ENCODE data around the gene GGNBP2. TPM values are rescaled to one million over a fixed set of nuclear protein-coding genes. Genes with fewer than 3 reads are reported as not detected.

GGNBP2 gene
- total RNA-seq, 2 donors from 2014 or later = 67.6 to 81.0 TPM

- Histone ChIP-seq H3K27me3 (no peaks in the 10 kb centered on the region), H3K4me1 (no peaks in the 10 kb centered on the region), H3K9ac (ENCODE audit: low read depth in 2 of 2, low read length in 2 of 2) (no peak overlapping the region), H3K36me3 (no peaks in the 10 kb centered on the region), H3K27ac (no peak overlapping the region), H3K4me3 (no peak overlapping the region), H3K9me3 (no peaks in the 10 kb centered on the region)
- no peak for DNase-seq
- no peak for TF ChIP-seq CTCF (IDR thresholded peaks at IDR 0.05)
- intact Hi-C loops (cut with DNase I) = no loop called here
Measured at GRCh38 chr17:36524428-36524876, 20.3 kb upstream of the GGNBP2 start.

- H3K27ac ChIP-seq = no peak overlapping the region
- H3K4me3 ChIP-seq = no peak overlapping the region
- no peak for DNase-seq
- no peaks in the 10 kb centered on the region for H3K36me3 ChIP-seq
- no peak overlapping the region for H3K9ac ChIP-seq (ENCODE audit: low read depth in 2 of 2, low read length in 2 of 2)
- H3K27me3 ChIP-seq = no peaks in the 10 kb centered on the region
- no peaks in the 10 kb centered on the region for H3K9me3 ChIP-seq
- intact Hi-C loops (cut with DNase I) = no loop called here
- H3K4me1 ChIP-seq = no peaks in the 10 kb centered on the region
- no peak for TF ChIP-seq CTCF (IDR thresholded peaks at IDR 0.05)
Measured at GRCh38 chr17:36525113-36525512, 19.6 kb upstream of the GGNBP2 start.

DNA sequence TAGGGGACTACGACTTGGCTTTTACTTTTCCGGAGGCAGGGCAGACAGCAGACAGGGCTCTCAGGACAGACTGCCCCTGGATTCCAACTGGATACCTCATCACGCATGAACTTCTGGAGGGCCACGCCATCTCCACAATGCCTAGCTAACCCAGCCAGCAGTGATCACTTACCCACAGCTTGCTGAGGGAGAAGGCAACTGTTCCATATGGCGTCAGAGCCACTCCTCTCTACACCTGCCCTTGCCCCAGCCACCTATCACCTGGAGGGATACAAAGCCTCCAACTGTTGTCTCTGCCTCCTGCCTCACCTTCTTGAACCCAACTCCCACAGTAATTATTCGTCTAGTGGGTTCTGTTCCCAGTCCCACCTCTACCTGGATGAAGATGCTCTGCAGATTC, 18.8 kb upstream of the GGNBP2 start:
- Histone ChIP-seq H3K27me3 (no peaks in the 10 kb centered on the region), H3K9ac (ENCODE audit: low read depth in 2 of 2, low read length in 2 of 2) (no peak overlapping the region), H3K9me3 (no peaks in the 10 kb centered on the region), H3K4me3 (no peak overlapping the region), H3K36me3 (no peaks in the 10 kb centered on the region), H3K27ac (no peak overlapping the region), H3K4me1 (no peaks in the 10 kb centered on the region)
- DNase-seq = no peak
- no peak for TF ChIP-seq CTCF (IDR thresholded peaks at IDR 0.05)
- intact Hi-C loops (cut with DNase I) = no loop called here

DNA sequence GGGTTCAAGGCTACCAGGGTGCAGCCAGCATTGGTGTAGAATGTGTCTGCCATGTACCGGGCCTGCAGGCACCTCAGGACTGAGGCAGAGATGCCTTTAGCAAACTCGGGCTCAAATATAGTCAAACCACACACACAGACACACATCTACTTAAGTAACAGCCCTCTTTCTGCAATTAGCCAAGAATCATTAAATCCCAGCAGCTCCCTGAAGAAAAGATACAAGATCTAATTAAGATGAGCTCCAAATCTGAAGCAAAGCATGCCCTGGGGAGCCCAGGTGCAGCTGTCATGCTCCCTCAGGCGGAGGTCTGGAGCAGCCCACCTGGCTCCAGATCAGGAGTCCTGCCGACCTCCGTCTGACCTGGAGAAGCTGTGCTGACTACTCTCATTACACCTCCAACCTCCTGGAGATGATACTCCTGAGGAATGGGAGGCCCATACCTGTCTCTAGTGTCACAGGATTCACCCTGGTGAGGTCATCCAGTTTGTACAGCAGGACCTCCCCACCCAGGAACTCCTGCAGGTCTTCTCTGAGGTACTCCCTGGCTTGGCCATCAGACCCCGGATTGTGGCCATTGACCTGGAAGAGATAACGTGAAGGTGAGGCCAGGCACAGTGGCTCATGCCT, 17.0 kb upstream of the GGNBP2 start:
- Histone ChIP-seq H3K4me1 (no peaks in the 10 kb centered on the region), H3K36me3 (no peaks in the 10 kb centered on the region), H3K27ac (no peak overlapping the region), H3K9ac (ENCODE audit: low read depth in 2 of 2, low read length in 2 of 2) (no peak overlapping the region), H3K27me3 (no peaks in the 10 kb centered on the region), H3K9me3 (no peaks in the 10 kb centered on the region), H3K4me3 (no peak overlapping the region)
- no peak for DNase-seq
- intact Hi-C loops (cut with DNase I) = no loop called here
- no peak for TF ChIP-seq CTCF (IDR thresholded peaks at IDR 0.05)

DNA sequence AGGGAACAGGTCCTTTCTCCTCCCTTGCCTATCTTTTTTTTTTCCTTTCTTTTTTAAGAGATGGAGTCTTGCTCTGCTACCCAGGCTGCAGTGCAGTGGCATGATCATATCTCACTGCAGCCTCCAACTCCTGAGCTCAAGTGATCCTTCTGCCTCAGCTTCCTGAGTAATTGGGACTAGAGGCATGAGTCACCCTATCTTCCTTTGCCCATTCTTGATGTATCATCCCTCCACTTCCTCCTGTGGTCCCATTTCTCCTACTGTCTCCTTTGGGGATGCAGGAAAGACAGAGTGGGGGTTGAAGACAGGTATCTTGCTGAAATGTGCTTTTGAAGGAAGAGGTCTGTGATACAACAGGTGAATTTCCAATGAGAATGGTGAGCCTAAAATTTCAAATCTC, 15.6 kb upstream of the GGNBP2 start:
- Histone ChIP-seq H3K9me3 (no peaks in the 10 kb centered on the region), H3K4me1 (peaks cover 4% of the 10 kb centered on the region), H3K27me3 (no peaks in the 10 kb centered on the region), H3K9ac (ENCODE audit: low read depth in 2 of 2, low read length in 2 of 2) (no peak overlapping the region), H3K27ac (no peak overlapping the region), H3K4me3 (no peak overlapping the region), H3K36me3 (no peaks in the 10 kb centered on the region)
- no peak for TF ChIP-seq CTCF (IDR thresholded peaks at IDR 0.05)
- intact Hi-C loops (cut with DNase I) = no loop called here
- DNase-seq = no peak

Data from colonic mucosa (tissue), 4 donors.